Common myeloid progenitor, CD34-positive (primary cell): ENCODE data around the gene GINS1.

Experiments
- CTCF ChIA-PET: fragments of 350-600 bp; sonication (Branson Sonifier 250); formaldehyde crosslinking; loops from one replicate; lab custom pipeline; 2021; ENCODE audit warnings: antibody characterized with exemption; lab: Charles Lee
- POLR2A ChIA-PET: fragments of 350-600 bp; sonication (Branson Sonifier 250); formaldehyde crosslinking; loops from one replicate; lab custom pipeline; 2021; ENCODE audit warnings: antibody characterized with exemption; lab: Charles Lee
- DNase-seq, 3 donors: peaks; one replicate each; pipeline versions ENCODE4 v3.0.0 to v3.0.0-alpha.2; 2013
- H3K27ac ChIP-seq, 2 experiments: 1 replicate in 1 of 2; 2 replicates in 1 of 2; pipeline ENCODE4 v1.7.0; 2013; ENCODE audit warnings: inconsistent platforms in 2 of 2, low read length in 2 of 2, mild to moderate bottlenecking in 2 of 2, low read depth in 1 of 2, moderate library complexity in 1 of 2; ENCODE audit not compliant: severe bottlenecking in 2 of 2, insufficient read depth in 1 of 2, poor library complexity in 1 of 2
- H3K27me3 ChIP-seq, 5 experiments: replicated peaks in 2 of 5; 1 replicate in 3 of 5; 2 replicates in 2 of 5; pipeline versions ENCODE4 v1.6.1 to v1.7.0; 2013; ENCODE audit warnings: low read length in 4 of 5, mild to moderate bottlenecking in 2 of 5, moderate library complexity in 2 of 5, inconsistent platforms in 1 of 5; ENCODE audit not compliant: insufficient read depth in 5 of 5, control insufficient read depth in 4 of 5
- H3K36me3 ChIP-seq, 4 experiments: 1 replicate in 2 of 4; 2 replicates in 2 of 4; pipeline versions ENCODE4 v1.6.1 to v1.7.0; 2013; ENCODE audit warnings: low read length in 3 of 4, control low read depth in 1 of 4, mild to moderate bottlenecking in 1 of 4; ENCODE audit not compliant: control insufficient read depth in 4 of 4, insufficient read depth in 4 of 4
- H3K4me1 ChIP-seq, 4 experiments: 1 replicate in 3 of 4; 2 replicates in 1 of 4; pipeline versions ENCODE4 v1.6.1 to v1.7.1; 2013; ENCODE audit warnings: low read length in 3 of 4, mild to moderate bottlenecking in 3 of 4, control low read depth in 1 of 4, inconsistent platforms in 1 of 4, moderate library complexity in 1 of 4; ENCODE audit not compliant: control insufficient read depth in 4 of 4, insufficient read depth in 4 of 4; ENCODE audit errors: control extremely low read depth in 1 of 4
- H3K4me3 ChIP-seq, 7 experiments: 1 replicate in 4 of 7; 2 replicates in 3 of 7; pipeline versions ENCODE4 v1.5.1 to v1.7.0; 2013; ENCODE audit warnings: mild to moderate bottlenecking in 7 of 7, low read length in 6 of 7, moderate library complexity in 6 of 7, inconsistent platforms in 2 of 7, low read depth in 2 of 7, control low read depth in 1 of 7; ENCODE audit not compliant: insufficient read depth in 4 of 7, control insufficient read depth in 1 of 7; ENCODE audit errors: extremely low read depth in 1 of 7
- H3K9me3 ChIP-seq, 5 experiments: 1 replicate in 4 of 5; 2 replicates in 1 of 5; pipeline versions ENCODE4 v1.6.1 to v1.7.1; 2013; ENCODE audit warnings: low read length in 4 of 5, mild to moderate bottlenecking in 2 of 5, inconsistent platforms in 1 of 5, low read depth in 1 of 5, moderate library complexity in 1 of 5; ENCODE audit not compliant: control insufficient read depth in 4 of 5, insufficient read depth in 2 of 5; ENCODE audit errors: control extremely low read depth in 1 of 5
- WGBS: methylation state at CpG from one replicate; pipeline ENCODE4 v1.1.5; 2013; ENCODE audit not compliant: insufficient coverage; 5-methylcytosine and 5-hydroxymethylcytosine counted together

The GINS1 gene

GRCh38 chr20:25453035-25453810 lies 45.8 kb downstream of the GINS1 start:
- Histone ChIP-seq H3K9me3 (no peaks in the 10 kb centered on the region), H3K27me3 (no peaks in the 10 kb centered on the region), H3K36me3 (peaks cover under 1 to 5% (median 3%) of the 10 kb centered on the region in 4 experiments), H3K4me1 (no peaks in the 10 kb centered on the region), H3K4me3 (no peak overlapping the region), H3K27ac (no peak overlapping the region)
- ChIA-PET POLR2A (no interaction called here), CTCF (no interaction called here)
- DNase-seq = no peak
- WGBS = 93% methylated on average over 19 of the region's 25 CpGs

GRCh38 chr20:25454153-25454900 lies 46.9 kb downstream of the GINS1 start:
- ChIA-PET POLR2A (no interaction called here), CTCF (no interaction called here)
- Histone ChIP-seq H3K27ac (no peak overlapping the region), H3K4me3 (no peak overlapping the region), H3K27me3 (no peaks in the 10 kb centered on the region), H3K4me1 (no peaks in the 10 kb centered on the region), H3K36me3 (no peaks in the 10 kb centered on the region), H3K9me3 (no peaks in the 10 kb centered on the region)
- DNase-seq = no peak
- WGBS = 97% methylated on average over 14 of the region's 15 CpGs

- CTCF ChIA-PET = no interaction called here
- H3K9me3 ChIP-seq = no peaks in the 10 kb centered on the region
- H3K36me3 ChIP-seq = no peaks in the 10 kb centered on the region
- no peaks in the 10 kb centered on the region for H3K27me3 ChIP-seq
- WGBS = 96% methylated on average over 20 of the region's 22 CpGs
- POLR2A ChIA-PET = no interaction called here
- no peak overlapping the region for H3K4me3 ChIP-seq
- H3K27ac ChIP-seq = no peak overlapping the region
- no peak for DNase-seq
- H3K4me1 ChIP-seq = peaks cover 0 to 11% (median 0%) of the 10 kb centered on the region in 4 experiments
These were observed 50.6 kb downstream of the GINS1 start for GRCh38 chr20:25457886-25458680.

- Histone ChIP-seq H3K36me3 (no peaks in the 10 kb centered on the region), H3K4me3 (no peak overlapping the region), H3K27ac (no peak overlapping the region), H3K9me3 (no peaks in the 10 kb centered on the region), H3K4me1 (peaks cover 0 to 11% (median 0%) of the 10 kb centered on the region in 4 experiments), H3K27me3 (no peaks in the 10 kb centered on the region)
- WGBS = 95% methylated on average over 13 of the region's 20 CpGs
- DNase-seq = no peak
- ChIA-PET POLR2A (no interaction called here), CTCF (no interaction called here)
These were observed 51.8 kb downstream of the GINS1 start for GRCh38 chr20:25459111-25459830.

GRCh38 chr20:25459916-25460535 lies 52.6 kb downstream of the GINS1 start:
- POLR2A ChIA-PET = no interaction called here
- no peaks in the 10 kb centered on the region for H3K36me3 ChIP-seq
- no peak overlapping the region for H3K4me3 ChIP-seq
- CTCF ChIA-PET = no interaction called here
- no peak for DNase-seq
- H3K27ac ChIP-seq = no peak overlapping the region
- no peaks in the 10 kb centered on the region for H3K27me3 ChIP-seq
- no peaks in the 10 kb centered on the region for H3K9me3 ChIP-seq
- H3K4me1 ChIP-seq = peaks cover 0 to 11% (median 0%) of the 10 kb centered on the region in 4 experiments
- WGBS = 89% methylated on average over 12 of the region's 12 CpGs

GRCh38 chr20:25460566-25461280 lies 53.2 kb downstream of the GINS1 start:
- no peaks in the 10 kb centered on the region for H3K36me3 ChIP-seq
- H3K4me3 ChIP-seq = no peak overlapping the region
- peaks cover 0 to 11% (median 0%) of the 10 kb centered on the region in 4 experiments for H3K4me1 ChIP-seq
- POLR2A ChIA-PET = no interaction called here
- H3K9me3 ChIP-seq = no peaks in the 10 kb centered on the region
- 89% methylated on average over 11 of the region's 19 CpGs for WGBS
- H3K27ac ChIP-seq = no peak overlapping the region
- DNase-seq = no peak
- CTCF ChIA-PET = interaction anchor here (1.2 kb wide), 1 partner anchor 81 kb away, joined by 3 read pairs; no protein-coding TSS in a partner anchor
- H3K27me3 ChIP-seq = no peaks in the 10 kb centered on the region
